ENCODE data around the gene RABGAP1L.
"Not testable (repeated sequence)": the region's sequence is repeated elsewhere in the genome, so short reads cannot be mapped to it uniquely, and the experiment has no call there.

Gene RABGAP1L

GRCh38 chr1:174314433-174314832 is 155.1 kb downstream of the RABGAP1L start:
- TF ChIP-seq CTCF (IDR thresholded peaks at IDR 0.05; ENCODE audit: unreplicated experiment in 3 of 3): no peak
- peaks cover 73% of the 10 kb centered on the region for H3K9me3 Mint-ChIP-seq
- no peaks in the 10 kb centered on the region for H3K27me3 Mint-ChIP-seq (ENCODE audit: low read depth)

GRCh38 chr1:174315239-174315638 is 155.9 kb downstream of the RABGAP1L start:
- H3K4me3 Mint-ChIP-seq: no peak overlapping the region
- no peaks in the 10 kb centered on the region for H3K4me1 Mint-ChIP-seq
- H3K27me3 Mint-ChIP-seq (ENCODE audit: low read depth): no peaks in the 10 kb centered on the region
- no peak for TF ChIP-seq CTCF (IDR thresholded peaks at IDR 0.05; ENCODE audit: unreplicated experiment in 3 of 3)
- H3K36me3 Mint-ChIP-seq (ENCODE audit: low read depth): peaks cover 70% of the 10 kb centered on the region
- H3K27ac Mint-ChIP-seq: no peak overlapping the region
- H3K9me3 Mint-ChIP-seq: peaks cover 75% of the 10 kb centered on the region

More at GRCh38 chr1:174314433-174314832, 155.1 kb downstream of the RABGAP1L start:
- Mint-ChIP-seq H3K27ac (no peak overlapping the region), H3K4me1 (no peaks in the 10 kb centered on the region), H3K4me3 (no peak overlapping the region), H3K36me3 (ENCODE audit: low read depth) (peaks cover 69% of the 10 kb centered on the region)

GRCh38 chr1:174320897-174321296 is 161.6 kb downstream of the RABGAP1L start:
- Mint-ChIP-seq H3K9me3 (peaks cover 69% of the 10 kb centered on the region), H3K36me3 (ENCODE audit: low read depth) (peaks cover 71% of the 10 kb centered on the region)
- not testable (repeated sequence) for H3K27me3 Mint-ChIP-seq (ENCODE audit: low read depth); H3K4me1 Mint-ChIP-seq; H3K27ac Mint-ChIP-seq; H3K4me3 Mint-ChIP-seq

- peaks cover 73% of the 10 kb centered on the region for H3K36me3 Mint-ChIP-seq (ENCODE audit: low read depth)
- H3K4me1 Mint-ChIP-seq: no peaks in the 10 kb centered on the region
- peaks cover 70% of the 10 kb centered on the region for H3K9me3 Mint-ChIP-seq
- no peak for TF ChIP-seq CTCF (IDR thresholded peaks at IDR 0.05; ENCODE audit: unreplicated experiment in 3 of 3)
- H3K27me3 Mint-ChIP-seq (ENCODE audit: low read depth): no peaks in the 10 kb centered on the region
- no peak overlapping the region for H3K4me3 Mint-ChIP-seq
- H3K27ac Mint-ChIP-seq: no peak overlapping the region
These were observed 163.0 kb downstream of the RABGAP1L start for GRCh38 chr1:174322202-174322862.

- H3K36me3 Mint-ChIP-seq (ENCODE audit: low read depth): peaks cover 62% of the 10 kb centered on the region
- H3K27me3 Mint-ChIP-seq (ENCODE audit: low read depth): no peaks in the 10 kb centered on the region
- no peaks in the 10 kb centered on the region for H3K4me1 Mint-ChIP-seq
- TF ChIP-seq CTCF (IDR thresholded peaks at IDR 0.05; ENCODE audit: unreplicated experiment in 3 of 3): no peak
- no peak overlapping the region for H3K27ac Mint-ChIP-seq
- H3K4me3 Mint-ChIP-seq: no peak overlapping the region
- H3K9me3 Mint-ChIP-seq: peaks cover 62% of the 10 kb centered on the region
These were observed 165.2 kb downstream of the RABGAP1L start for GRCh38 chr1:174324493-174324892.

GRCh38 chr1:174324939-174325338 is 165.6 kb downstream of the RABGAP1L start:
- no peak for TF ChIP-seq CTCF (IDR thresholded peaks at IDR 0.05; ENCODE audit: unreplicated experiment in 3 of 3)
- Mint-ChIP-seq H3K36me3 (ENCODE audit: low read depth) (peaks cover 57% of the 10 kb centered on the region), H3K4me1 (no peaks in the 10 kb centered on the region), H3K27ac (no peak overlapping the region), H3K4me3 (no peak overlapping the region), H3K27me3 (ENCODE audit: low read depth) (no peaks in the 10 kb centered on the region), H3K9me3 (peaks cover 57% of the 10 kb centered on the region)
